Liver (tissue), 9 donors: ENCODE results near the gene RALGPS1. TPM values are rescaled to one million over a fixed set of nuclear protein-coding genes. Genes with fewer than 3 reads are reported as not detected.

Source experiments
- DNase-seq: peaks from one replicate; pipeline ENCODE4 v3.0.0-alpha.2; 2017; ENCODE audit warnings: low spot score
- H3K27ac ChIP-seq, 2 donors: one replicate each; pipeline ENCODE4 v1.7.0; 2013; ENCODE audit warnings: inconsistent platforms in 2 of 2, low read length in 2 of 2, control low read depth in 1 of 2, low read depth in 1 of 2, mild to moderate bottlenecking in 1 of 2
- H3K27me3 ChIP-seq, 4 donors: one replicate each; pipeline versions ENCODE4 v1.6.1 to v1.7.0; 2013; ENCODE audit warnings: low read length in 3 of 4, inconsistent platforms in 1 of 4, mild to moderate bottlenecking in 1 of 4, moderate library complexity in 1 of 4; ENCODE audit not compliant: control insufficient read depth in 4 of 4, insufficient read depth in 4 of 4
- H3K36me3 ChIP-seq, 4 donors: one replicate each; pipeline versions ENCODE4 v1.6.1 to v1.7.0; 2013; ENCODE audit warnings: low read length in 3 of 4, mild to moderate bottlenecking in 3 of 4, low read depth in 1 of 4, moderate library complexity in 1 of 4; ENCODE audit not compliant: control insufficient read depth in 4 of 4, insufficient read depth in 3 of 4
- H3K4me1 ChIP-seq, 4 donors: one replicate each; pipeline versions ENCODE4 v1.6.1 to v1.7.0; 2013; ENCODE audit warnings: low read length in 3 of 4, mild to moderate bottlenecking in 3 of 4, moderate library complexity in 1 of 4; ENCODE audit not compliant: control insufficient read depth in 4 of 4, insufficient read depth in 4 of 4
- H3K4me3 ChIP-seq, 3 donors: one replicate each; pipeline versions ENCODE4 v1.6.1 to v1.7.0; 2013; ENCODE audit warnings: low read length in 3 of 3, control low read depth in 1 of 3, low read depth in 1 of 3, mild to moderate bottlenecking in 1 of 3
- H3K9ac ChIP-seq, 2 donors: one replicate each; pipeline ENCODE4 v1.7.0; 2013; ENCODE audit warnings: low read length in 2 of 2, mild to moderate bottlenecking in 2 of 2, moderate library complexity in 2 of 2, control low read depth in 1 of 2, low read depth in 1 of 2
- H3K9me3 ChIP-seq, 4 donors: one replicate each; pipeline versions ENCODE4 v1.6.1 to v1.7.0; 2013; ENCODE audit warnings: low read length in 3 of 4; ENCODE audit not compliant: control insufficient read depth in 4 of 4
- ATF3 ChIP-seq: IDR thresholded peaks from 2 replicates; pipeline ENCODE4 v1.6.1; 2016; ENCODE audit warnings: antibody characterized with exemption
- CTCF ChIP-seq: fragments of 150-350 bp; IDR thresholded peaks from 2 replicates; pipeline ENCODE4 v1.5.1; 2017; ENCODE audit warnings: improper control_type of control experiment, low read depth, low read length; ENCODE audit not compliant: missing input control
- EGR1 ChIP-seq, 2 donors: IDR thresholded peaks; 2 replicates each; pipeline ENCODE4 v1.6.1; 2016 to 2018; ENCODE audit warnings: antibody characterized with exemption in 2 of 2, low read depth in 2 of 2
- FOXA1 ChIP-seq: IDR thresholded peaks from 2 replicates; pipeline ENCODE4 v1.6.1; 2016; ENCODE audit warnings: antibody characterized with exemption
- FOXA2 ChIP-seq: IDR thresholded peaks from 2 replicates; pipeline ENCODE4 v1.6.1; 2016; ENCODE audit warnings: antibody characterized with exemption
- GABPA ChIP-seq, 2 donors: IDR thresholded peaks in 1 of 2; conservative IDR thresholded peaks in 1 of 2; 2 replicates each; pipeline ENCODE4 v1.6.1; 2016; ENCODE audit warnings: antibody characterized with exemption in 2 of 2, mild to moderate bottlenecking in 1 of 2, moderate library complexity in 1 of 2
- HNF4A ChIP-seq, 2 donors: conservative IDR thresholded peaks; 2 replicates each; pipeline ENCODE4 v1.6.1; 2016; ENCODE audit warnings: antibody characterized with exemption in 2 of 2, mild to moderate bottlenecking in 2 of 2
- HNF4G ChIP-seq: IDR thresholded peaks from 2 replicates; pipeline ENCODE4 v1.6.1; 2016; ENCODE audit warnings: antibody characterized with exemption
- JUND ChIP-seq, 2 donors: IDR thresholded peaks; 2 replicates each; pipeline ENCODE4 v1.6.1; 2016; ENCODE audit warnings: antibody characterized with exemption in 2 of 2
- MAX ChIP-seq: IDR thresholded peaks from 2 replicates; pipeline ENCODE4 v1.6.1; 2016; ENCODE audit warnings: antibody characterized with exemption
- NR2F2 ChIP-seq: IDR thresholded peaks from 2 replicates; pipeline ENCODE4 v1.6.1; 2016; ENCODE audit warnings: antibody characterized with exemption
- RAD21 ChIP-seq, 2 donors: IDR thresholded peaks; 2 replicates each; pipeline ENCODE4 v1.6.1; 2016; ENCODE audit warnings: antibody characterized with exemption in 2 of 2, mild to moderate bottlenecking in 2 of 2
- REST ChIP-seq: IDR thresholded peaks from 2 replicates; pipeline ENCODE4 v1.6.1; 2016; ENCODE audit warnings: antibody characterized with exemption, mild to moderate bottlenecking
- RXRA ChIP-seq, 2 donors: IDR thresholded peaks; 2 replicates each; pipeline ENCODE4 v1.6.1; 2017 to 2018; ENCODE audit warnings: antibody characterized with exemption in 2 of 2, mild to moderate bottlenecking in 1 of 2
- SP1 ChIP-seq: IDR thresholded peaks from 2 replicates; pipeline ENCODE4 v1.6.1; 2018; ENCODE audit warnings: antibody characterized with exemption, mild to moderate bottlenecking
- TAF1 ChIP-seq: conservative IDR thresholded peaks from 2 replicates; pipeline ENCODE4 v1.6.1; 2016; ENCODE audit warnings: antibody characterized with exemption, mild to moderate bottlenecking
- YY1 ChIP-seq: IDR thresholded peaks from 2 replicates; pipeline ENCODE4 v1.6.1; 2016; ENCODE audit warnings: antibody characterized with exemption, mild to moderate bottlenecking
- ZBTB33 ChIP-seq: IDR thresholded peaks from 2 replicates; pipeline ENCODE4 v1.6.1; 2016; ENCODE audit warnings: antibody characterized with exemption
- WGBS: extraction: QIAGEN DNeasy Blood & Tissue Kit; methylation state at CpG from one replicate; pipeline ENCODE4 v1.1.7; 2013; 5-methylcytosine and 5-hydroxymethylcytosine counted together
- polyA plus RNA-seq, 2 donors: library from polyadenylated mRNA; stranded (reverse) in 1 of 2; unstranded in 1 of 2; fragments of 200-250 nt in 1 of 2; fragments of >200 nt in 1 of 2; fragmentation: Nextera tagmentation in 1 of 2; extraction: Ambion mirVana in 1 of 2; gene quantifications; one replicate each; pipeline versions ENCODE4 v1.2.1 to v1.2.3, GENCODE V29; 2013 to 2015
- total RNA-seq, 2 donors: library from RNA; depleted of rRNA; stranded (reverse); fragments of >200 nt; gene quantifications; one replicate each; pipeline ENCODE4 v1.2.3, GENCODE V29; 2014
- donor health status: healthy.
- donor health status: healthy.
- donor health status: healthy.
- donor health status: healthy.
- donor health status: healthy.

The RALGPS1 gene
- total and polyA plus RNA-seq, 4 donors = 1.4 to 2.7 (median 2.0) TPM

- Histone ChIP-seq H3K27me3 (no peaks in the 10 kb centered on the region), H3K9me3 (no peaks in the 10 kb centered on the region), H3K9ac (peak overlapping the region; percentile 52 to 69), H3K27ac (peak overlapping the region; percentile 82 to 84), H3K4me1 (peaks cover 0 to 22% (median 9%) of the 10 kb centered on the region in 4 donors), H3K36me3 (no peaks in the 10 kb centered on the region), H3K4me3 (peak overlapping the region; percentile 57 to 75 (median 62))
- TF ChIP-seq YY1 (peak; percentile 49), FOXA1 (no peak), HNF4A (conservative IDR thresholded peaks at IDR 0.05) (no peak), FOXA2 (no peak), EGR1 (IDR thresholded peaks at IDR 0.05; ENCODE audit: low read depth in 2 of 2) (no peak), CTCF (no peak), REST (peak; percentile 71), GABPA (IDR thresholded peaks at IDR 0.05 in 1 of 2, conservative IDR thresholded peaks at IDR 0.05 in 1 of 2) (peak in 1 of 2 donors; percentile 28), JUND (IDR thresholded peaks at IDR 0.05) (peak; percentile 2 to 44), ZBTB33 (peak; percentile 56), RXRA (IDR thresholded peaks at IDR 0.05) (peak; percentile 60 to 70), SP1 (peak; percentile 64), RAD21 (IDR thresholded peaks at IDR 0.05) (peak; percentile 21 to 37), NR2F2 (peak; percentile 15), HNF4G (no peak), TAF1 (no peak), ATF3 (no peak), MAX (no peak)
- DNase-seq = peak; percentile 93
- WGBS = 7% methylated on average over 53 of the region's 53 CpGs
Measured at GRCh38 chr9:127244609-127245601, 330.3 kb downstream of the RALGPS1 start.
